Measurements from ENCODE around the gene BNC2. TPM values are rescaled to one million over a fixed set of nuclear protein-coding genes. Genes with fewer than 3 reads are reported as not detected.

BNC2 gene
- total RNA-seq, 1 experiment from 2014 or later: 0.20 TPM

DNA sequence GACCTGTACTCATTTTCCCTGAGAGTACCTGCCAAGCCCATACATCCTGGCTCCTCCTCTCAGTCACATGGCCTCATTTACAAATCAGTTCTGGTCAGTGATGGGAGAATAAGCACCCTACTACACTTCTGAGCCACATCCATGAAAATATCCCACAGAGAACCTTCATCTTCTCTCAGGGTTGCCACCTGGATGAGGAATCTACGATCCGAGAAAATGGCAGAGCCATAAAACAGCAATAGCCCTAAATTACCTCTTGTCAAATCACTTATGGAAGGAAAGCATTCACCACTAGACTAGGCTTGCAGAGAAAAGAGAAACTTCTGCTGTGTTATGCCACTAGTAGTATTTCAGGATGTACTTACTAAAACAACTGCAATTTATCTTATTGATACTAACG is 324.8 kb downstream of the BNC2 start:
- intact Hi-C loops (cut with micrococcal nuclease; ENCODE audit: unreplicated experiment): no loop called here
- TF ChIP-seq, protein P1, sequence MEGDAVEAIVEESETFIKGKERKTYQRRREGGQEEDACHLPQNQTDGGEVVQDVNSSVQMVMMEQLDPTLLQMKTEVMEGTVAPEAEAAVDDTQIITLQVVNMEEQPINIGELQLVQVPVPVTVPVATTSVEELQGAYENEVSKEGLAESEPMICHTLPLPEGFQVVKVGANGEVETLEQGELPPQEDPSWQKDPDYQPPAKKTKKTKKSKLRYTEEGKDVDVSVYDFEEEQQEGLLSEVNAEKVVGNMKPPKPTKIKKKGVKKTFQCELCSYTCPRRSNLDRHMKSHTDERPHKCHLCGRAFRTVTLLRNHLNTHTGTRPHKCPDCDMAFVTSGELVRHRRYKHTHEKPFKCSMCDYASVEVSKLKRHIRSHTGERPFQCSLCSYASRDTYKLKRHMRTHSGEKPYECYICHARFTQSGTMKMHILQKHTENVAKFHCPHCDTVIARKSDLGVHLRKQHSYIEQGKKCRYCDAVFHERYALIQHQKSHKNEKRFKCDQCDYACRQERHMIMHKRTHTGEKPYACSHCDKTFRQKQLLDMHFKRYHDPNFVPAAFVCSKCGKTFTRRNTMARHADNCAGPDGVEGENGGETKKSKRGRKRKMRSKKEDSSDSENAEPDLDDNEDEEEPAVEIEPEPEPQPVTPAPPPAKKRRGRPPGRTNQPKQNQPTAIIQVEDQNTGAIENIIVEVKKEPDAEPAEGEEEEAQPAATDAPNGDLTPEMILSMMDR (IDR thresholded peaks at IDR 0.05; ENCODE audit: insufficient read depth in 1 of 2, low read depth in 1 of 2, low read length in 1 of 2, severe bottlenecking in 1 of 2, unreplicated experiment in 1 of 2): no peak
- BruUV-seq (replicated peaks): no TSS peak
- no peak overlapping the region for H3K27ac Mint-ChIP-seq (ENCODE audit: unreplicated experiment)
- peaks cover 3% of the 10 kb centered on the region for H3K27me3 Mint-ChIP-seq (ENCODE audit: insufficient read depth, unreplicated experiment)
- H3K27me3 ChIP-seq (replicated peaks; ENCODE audit: control insufficient read depth, insufficient read depth, low read length): no peaks in the 10 kb centered on the region
- no peak overlapping the region for H3K4me3 ChIP-seq (ENCODE audit: low read depth, low read length)
- no peaks in the 10 kb centered on the region for H3K4me1 ChIP-seq
- no peak overlapping the region for H3K4me3 Mint-ChIP-seq (ENCODE audit: unreplicated experiment)
- ChIA-PET CTCF (no interaction called here), POLR2A (no interaction called here)
- H3K36me3 Mint-ChIP-seq (ENCODE audit: insufficient read depth, unreplicated experiment): no peaks in the 10 kb centered on the region
- no peaks in the 10 kb centered on the region for H3K9me3 Mint-ChIP-seq (ENCODE audit: unreplicated experiment)
- H3K4me1 Mint-ChIP-seq (ENCODE audit: low read depth, unreplicated experiment): no peaks in the 10 kb centered on the region
- no peaks in the 10 kb centered on the region for H3K9me3 ChIP-seq
- no peak for DNase-seq
- H3K36me3 ChIP-seq (ENCODE audit: control insufficient read depth, insufficient read depth, low read length): no peaks in the 10 kb centered on the region

DNA sequence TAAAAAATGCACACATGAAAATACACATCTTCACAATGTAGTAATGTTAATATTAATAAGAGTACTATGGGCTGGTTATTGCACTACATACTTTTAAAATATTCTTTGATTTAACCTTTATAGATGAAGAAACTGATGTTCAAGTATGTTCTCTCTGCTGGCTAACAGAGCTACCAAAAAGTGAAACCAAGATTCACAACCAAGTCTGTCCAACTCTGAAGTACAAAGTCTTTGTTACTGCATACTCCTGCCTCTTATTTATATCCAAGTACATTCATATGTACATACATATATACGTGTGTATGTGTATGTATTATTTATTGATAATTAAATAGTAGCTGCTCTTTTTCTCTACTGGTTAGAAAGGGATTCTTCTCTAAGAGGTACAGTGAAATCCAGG is 325.6 kb downstream of the BNC2 start:
- Mint-ChIP-seq H3K9me3 (ENCODE audit: unreplicated experiment) (no peaks in the 10 kb centered on the region), H3K27me3 (ENCODE audit: insufficient read depth, unreplicated experiment) (peaks cover 3% of the 10 kb centered on the region), H3K27ac (ENCODE audit: unreplicated experiment) (no peak overlapping the region), H3K36me3 (ENCODE audit: insufficient read depth, unreplicated experiment) (no peaks in the 10 kb centered on the region), H3K4me3 (ENCODE audit: unreplicated experiment) (no peak overlapping the region), H3K4me1 (ENCODE audit: low read depth, unreplicated experiment) (no peaks in the 10 kb centered on the region)
- no peaks in the 10 kb centered on the region for H3K36me3 ChIP-seq (ENCODE audit: control insufficient read depth, insufficient read depth, low read length)
- DNase-seq: no peak
- no peak overlapping the region for H3K4me3 ChIP-seq (ENCODE audit: low read depth, low read length)
- intact Hi-C loops (cut with micrococcal nuclease; ENCODE audit: unreplicated experiment): no loop called here
- POLR2A ChIA-PET: no interaction called here
- H3K4me1 ChIP-seq: no peaks in the 10 kb centered on the region
- no peaks in the 10 kb centered on the region for H3K9me3 ChIP-seq
- no peaks in the 10 kb centered on the region for H3K27me3 ChIP-seq (replicated peaks; ENCODE audit: control insufficient read depth, insufficient read depth, low read length)
- BruUV-seq (replicated peaks): no TSS peak
- CTCF ChIA-PET: no interaction called here
- TF ChIP-seq, protein P1 (IDR thresholded peaks at IDR 0.05; ENCODE audit: insufficient read depth in 1 of 2, low read depth in 1 of 2, low read length in 1 of 2, severe bottlenecking in 1 of 2, unreplicated experiment in 1 of 2): no peak

DNA sequence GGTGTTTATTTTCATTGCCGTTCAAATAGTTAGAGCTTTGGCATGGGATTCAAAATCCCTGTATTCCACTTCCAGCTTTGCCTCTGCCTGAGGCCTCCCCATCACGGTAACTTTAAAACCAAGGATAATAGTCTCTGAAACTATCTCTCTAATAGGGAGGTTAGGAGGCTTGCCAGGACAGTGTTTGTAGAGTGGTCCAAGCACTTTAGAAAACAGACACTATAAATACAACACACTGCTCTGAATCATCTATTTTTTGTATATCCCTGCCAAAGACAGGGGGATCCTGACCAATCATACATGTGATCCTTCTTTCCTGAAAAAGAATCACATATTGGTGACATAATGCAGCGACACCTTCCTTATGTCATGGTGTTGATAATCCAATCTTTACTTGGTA is 326.8 kb downstream of the BNC2 start:
- Mint-ChIP-seq H3K4me1 (ENCODE audit: low read depth, unreplicated experiment) (no peaks in the 10 kb centered on the region), H3K4me3 (ENCODE audit: unreplicated experiment) (no peak overlapping the region), H3K9me3 (ENCODE audit: unreplicated experiment) (no peaks in the 10 kb centered on the region), H3K27ac (ENCODE audit: unreplicated experiment) (no peak overlapping the region), H3K27me3 (ENCODE audit: insufficient read depth, unreplicated experiment) (peaks cover 3% of the 10 kb centered on the region), H3K36me3 (ENCODE audit: insufficient read depth, unreplicated experiment) (no peaks in the 10 kb centered on the region)
- Histone ChIP-seq H3K9me3 (no peaks in the 10 kb centered on the region), H3K4me1 (no peaks in the 10 kb centered on the region), H3K4me3 (ENCODE audit: low read depth, low read length) (no peak overlapping the region), H3K36me3 (ENCODE audit: control insufficient read depth, insufficient read depth, low read length) (no peaks in the 10 kb centered on the region), H3K27me3 (replicated peaks; ENCODE audit: control insufficient read depth, insufficient read depth, low read length) (no peaks in the 10 kb centered on the region)
- no TSS peak for BruUV-seq (replicated peaks)
- intact Hi-C loops (cut with micrococcal nuclease; ENCODE audit: unreplicated experiment): no loop called here
- no peak for DNase-seq
- ChIA-PET POLR2A (no interaction called here), CTCF (interaction anchor here (0.7 kb wide), 1 partner anchor 26 kb away, joined by 3 read pairs; no protein-coding TSS in a partner anchor)
- TF ChIP-seq, protein P1 (IDR thresholded peaks at IDR 0.05; ENCODE audit: insufficient read depth in 1 of 2, low read depth in 1 of 2, low read length in 1 of 2, severe bottlenecking in 1 of 2, unreplicated experiment in 1 of 2): no peak

Measured in Caco-2 (cell line).